ENCODE results near the gene IL3. TPM values are rescaled to one million over a fixed set of nuclear protein-coding genes. Genes with fewer than 3 reads are reported as not detected.

IL3 gene, protein sequence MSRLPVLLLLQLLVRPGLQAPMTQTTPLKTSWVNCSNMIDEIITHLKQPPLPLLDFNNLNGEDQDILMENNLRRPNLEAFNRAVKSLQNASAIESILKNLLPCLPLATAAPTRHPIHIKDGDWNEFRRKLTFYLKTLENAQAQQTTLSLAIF
- total RNA-seq (2011; cell fraction: chromatin; rRNA removed; ENCODE audit: low replicate concordance) = not detected in 2 replicates
- total RNA-seq (2011; cell fraction: nucleolus; rRNA removed) = not detected in 2 replicates
- not detected in 2 replicates for total RNA-seq (2011; cell fraction: nucleoplasm; rRNA removed)
- total RNA-seq (2014; rRNA removed) = not detected in 2 replicates
- total RNA-seq (2014; rRNA removed; fragmentation: Illumina TruSeq; extraction: Trizol) = not detected in 2 replicates
- not detected in 2 replicates for total RNA-seq (2015; rRNA removed; fragmentation: Illumina TruSeq; extraction: Trizol)
- not detected in 2 replicates for total RNA-seq (2021)
- polyA plus RNA-seq (2011; rRNA removed) = not detected in 2 replicates
- not detected in 2 replicates for polyA plus RNA-seq (2011; cell fraction: cytosol; rRNA removed)
- polyA plus RNA-seq (2011; cell fraction: nucleus; rRNA removed) = not detected in 2 replicates
- polyA plus RNA-seq (2012) = 0.08 and 0.12 TPM in 2 replicates
- polyA plus RNA-seq (2014; fragmentation: Illumina TruSeq; extraction: Trizol) = not detected in 2 replicates
- not detected for polyA plus RNA-seq (2014; fragmentation: Nextera tagmentation; extraction: Ambion mirVana)
- polyA plus RNA-seq (2014; rRNA removed) = not detected in 2 replicates
- not detected in 2 replicates for polyA minus RNA-seq (2011; rRNA and poly(A)+ RNA removed)
- polyA minus RNA-seq (2011; cell fraction: cytosol; rRNA and poly(A)+ RNA removed) = not detected in 2 replicates
- polyA minus RNA-seq (2011; cell fraction: nucleus; rRNA and poly(A)+ RNA removed) = not detected in 2 replicates
- not detected for Bru-seq, nascent RNA
- not detected for BruChase-seq, experiment 1, labeled RNA remaining after a 2-hour chase
- not detected for BruChase-seq, experiment 2, labeled RNA remaining after a 6-hour chase
- long read RNA-seq, experiment 1 = 0 reads
- long read RNA-seq, experiment 2 = 0 reads
- long read RNA-seq, experiment 3 = 0 reads

DNA sequence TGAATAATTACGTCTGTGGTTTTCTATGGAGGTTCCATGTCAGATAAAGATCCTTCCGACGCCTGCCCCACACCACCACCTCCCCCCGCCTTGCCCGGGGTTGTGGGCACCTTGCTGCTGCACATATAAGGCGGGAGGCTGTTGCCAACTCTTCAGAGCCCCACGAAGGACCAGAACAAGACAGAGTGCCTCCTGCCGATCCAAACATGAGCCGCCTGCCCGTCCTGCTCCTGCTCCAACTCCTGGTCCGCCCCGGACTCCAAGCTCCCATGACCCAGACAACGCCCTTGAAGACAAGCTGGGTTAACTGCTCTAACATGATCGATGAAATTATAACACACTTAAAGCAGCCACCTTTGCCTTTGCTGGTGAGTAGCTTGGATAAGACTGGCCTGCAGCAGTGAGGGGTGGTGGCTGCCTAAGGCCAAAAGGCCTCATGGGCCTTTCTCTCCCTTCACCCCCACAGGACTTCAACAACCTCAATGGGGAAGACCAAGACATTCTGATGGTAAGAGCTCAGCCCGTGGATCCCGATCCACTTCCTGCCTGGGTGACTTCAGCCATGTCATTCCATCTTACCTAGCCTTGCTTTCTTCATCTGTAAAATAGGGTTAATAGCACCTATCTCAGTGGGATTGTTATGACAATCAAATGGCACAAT, at the start of gene IL3:
Gene IL3 (plus strand): TSS at position 155 of the 661 bp plus-strand sequence. CDS start 52 bp downstream, at position 207.
- Histone ChIP-seq H3K27ac (ENCODE audit: extremely low read depth, low read depth, low read length) (no peak within 1 kb of the TSS), H3K4me1 (replicated peaks in 1 of 2; ENCODE audit: control insufficient read depth in 2 of 2, insufficient read depth in 2 of 2, low read length in 2 of 2) (peaks cover 8 to 24% of the 10 kb centered on the region in 2 experiments; a peak in 4 of 5 replicates), H3K9ac (ENCODE audit: insufficient read depth in 1 of 2, low read depth in 2 of 2, low read length in 2 of 2) (no peak within 1 kb of the TSS), H3K79me2 (ENCODE audit: control insufficient read depth, insufficient read depth, low read length) (no peaks in the 10 kb centered on the region), H3K27me3 (ENCODE audit: control insufficient read depth in 2 of 2, insufficient read depth in 2 of 2, low read length in 2 of 2) (no peaks in the 10 kb centered on the region), H3K4me2 (ENCODE audit: insufficient read depth, low read length) (no peak within 1 kb of the TSS), H4K20me1 (replicated peaks; ENCODE audit: control insufficient read depth, insufficient read depth, low read length) (no peaks in the 10 kb centered on the region), H3K36me3 (ENCODE audit: control insufficient read depth, insufficient read depth, low read length) (no peaks in the 10 kb centered on the region), H3K9me3 (replicated peaks; ENCODE audit: control insufficient read depth, insufficient read depth, low read depth, low read length) (no peaks in the 10 kb centered on the region), H3K4me3 (no peak within 1 kb of the TSS), H3K9me1 (ENCODE audit: control insufficient read depth, insufficient read depth, low read length) (no peaks in the 10 kb centered on the region), H2AFZ (ENCODE audit: low read depth, low read length) (no peak within 1 kb of the TSS)
- FAIRE-seq (no peak), DNase-seq (ENCODE audit: extremely low read depth in 1 of 4, low spot score in 3 of 4) (no peak), ATAC-seq (no peak)
- in situ Hi-C loops (cut with MboI) = loop anchor here (25.0 kb wide), 1 partner anchor 327 kb away; no protein-coding TSS in a partner anchor
- ChIA-PET POLR2A (interaction anchor here (1.0 to 1.3 kb wide), 3 partner anchors 10 to 68 kb away, joined by 3 read pairs; no protein-coding TSS in a partner anchor), CTCF (ENCODE audit: low intra/inter-chr PET ratio) (no interaction called here)
- WGBS (ENCODE audit: insufficient coverage, low coverage, missing lambda C conversion rate) = 50% methylated on average over 16 of the region's 16 CpGs
- TF ChIP-seq, protein P1, sequence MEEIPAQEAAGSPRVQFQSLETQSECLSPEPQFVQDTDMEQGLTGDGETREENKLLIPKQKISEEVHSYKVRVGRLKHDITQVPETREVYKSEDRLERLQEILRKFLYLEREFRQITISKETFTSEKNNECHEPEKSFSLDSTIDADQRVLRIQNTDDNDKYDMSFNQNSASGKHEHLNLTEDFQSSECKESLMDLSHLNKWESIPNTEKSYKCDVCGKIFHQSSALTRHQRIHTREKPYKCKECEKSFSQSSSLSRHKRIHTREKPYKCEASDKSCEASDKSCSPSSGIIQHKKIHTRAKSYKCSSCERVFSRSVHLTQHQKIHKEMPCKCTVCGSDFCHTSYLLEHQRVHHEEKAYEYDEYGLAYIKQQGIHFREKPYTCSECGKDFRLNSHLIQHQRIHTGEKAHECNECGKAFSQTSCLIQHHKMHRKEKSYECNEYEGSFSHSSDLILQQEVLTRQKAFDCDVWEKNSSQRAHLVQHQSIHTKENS (CRISPR knock-in tag; IDR thresholded peaks at IDR 0.05) = no peak
- TF ChIP-seq NCOA1 (IDR thresholded peaks at IDR 0.05; ENCODE audit: low read depth) (no peak), EP400 (IDR thresholded peaks at IDR 0.05) (no peak), CSDE1 (IDR thresholded peaks at IDR 0.05) (no peak)
- TF ChIP-seq, protein P2, sequence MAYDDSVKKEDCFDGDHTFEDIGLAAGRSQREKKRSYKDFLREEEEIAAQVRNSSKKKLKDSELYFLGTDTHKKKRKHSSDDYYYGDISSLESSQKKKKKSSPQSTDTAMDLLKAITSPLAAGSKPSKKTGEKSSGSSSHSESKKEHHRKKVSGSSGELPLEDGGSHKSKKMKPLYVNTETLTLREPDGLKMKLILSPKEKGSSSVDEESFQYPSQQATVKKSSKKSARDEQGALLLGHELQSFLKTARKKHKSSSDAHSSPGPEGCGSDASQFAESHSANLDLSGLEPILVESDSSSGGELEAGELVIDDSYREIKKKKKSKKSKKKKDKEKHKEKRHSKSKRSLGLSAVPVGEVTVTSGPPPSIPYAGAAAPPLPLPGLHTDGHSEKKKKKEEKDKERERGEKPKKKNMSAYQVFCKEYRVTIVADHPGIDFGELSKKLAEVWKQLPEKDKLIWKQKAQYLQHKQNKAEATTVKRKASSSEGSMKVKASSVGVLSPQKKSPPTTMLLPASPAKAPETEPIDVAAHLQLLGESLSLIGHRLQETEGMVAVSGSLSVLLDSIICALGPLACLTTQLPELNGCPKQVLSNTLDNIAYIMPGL (CRISPR knock-in tag; IDR thresholded peaks at IDR 0.05) = no peak
- BruUV-seq (replicated peaks) = no TSS peak
- intact Hi-C loops (cut with micrococcal nuclease) = loop anchor here (10.0 kb wide), 1 partner anchor 324 kb away; no protein-coding TSS in a partner anchor

Data from K562 (cell line).